ENCODE measurements around the gene JAK1.

GRCh38 chr1:64856553-64856952, 109.8 kb downstream of the JAK1 start:
- no peak for TF ChIP-seq EZH2phosphoT487 (IDR thresholded peaks at IDR 0.05; ENCODE audit: insufficient read depth, low read depth)
- TF ChIP-seq EZH2 (IDR thresholded peaks at IDR 0.05; ENCODE audit: insufficient read depth, poor library complexity, severe bottlenecking), result no peak

Data from GM23248 (cell line).